Measurements from ENCODE around the gene NPHS2. TPM values are rescaled to one million over a fixed set of nuclear protein-coding genes. Genes with fewer than 3 reads are reported as not detected.

The NPHS2 gene
- total RNA-seq, 2 donors from 2014 or later, result not detected

GRCh38 chr1:179548666-179549367 is 26.9 kb downstream of the NPHS2 start:
- WGBS, 2 experiments (ENCODE audit: insufficient coverage in 1 of 2, insufficient read length in 1 of 2), result 57 to 67% methylated on average over 3 of the region's 3 CpGs

GRCh38 chr1:179547021-179547535 is 28.7 kb downstream of the NPHS2 start:
- 80 to 88% methylated on average over 1 to 2 of the region's 2 CpGs for WGBS, 2 experiments (ENCODE audit: insufficient coverage in 1 of 2, insufficient read length in 1 of 2)

More at GRCh38 chr1:179548666-179549367, 26.9 kb downstream of the NPHS2 start:
- no peak overlapping the region for H3K4me3 ChIP-seq (ENCODE audit: low read length)
- Mint-ChIP-seq H3K36me3 (ENCODE audit: low read depth) (no peaks in the 10 kb centered on the region), H3K4me3 (no peak overlapping the region), H3K9me3 (no peaks in the 10 kb centered on the region), H3K27me3 (ENCODE audit: insufficient read depth) (no peaks in the 10 kb centered on the region), H3K4me1 (no peaks in the 10 kb centered on the region), H3K27ac (no peak overlapping the region)
- no peaks in the 10 kb centered on the region for H3K36me3 ChIP-seq (ENCODE audit: control insufficient read depth, insufficient read depth, low read length)
- H3K27ac ChIP-seq (ENCODE audit: low read depth, low read length), result no peak overlapping the region
- no peaks in the 10 kb centered on the region for H3K4me1 ChIP-seq (ENCODE audit: control insufficient read depth, insufficient read depth, low read length)
- H3K27me3 ChIP-seq (ENCODE audit: control insufficient read depth, insufficient read depth, low read length, poor library complexity, severe bottlenecking), result no peaks in the 10 kb centered on the region
- DNase-seq, result no peak
- no peaks in the 10 kb centered on the region for H3K9me3 ChIP-seq (ENCODE audit: control insufficient read depth, low read length)
- TF ChIP-seq, protein P1, sequence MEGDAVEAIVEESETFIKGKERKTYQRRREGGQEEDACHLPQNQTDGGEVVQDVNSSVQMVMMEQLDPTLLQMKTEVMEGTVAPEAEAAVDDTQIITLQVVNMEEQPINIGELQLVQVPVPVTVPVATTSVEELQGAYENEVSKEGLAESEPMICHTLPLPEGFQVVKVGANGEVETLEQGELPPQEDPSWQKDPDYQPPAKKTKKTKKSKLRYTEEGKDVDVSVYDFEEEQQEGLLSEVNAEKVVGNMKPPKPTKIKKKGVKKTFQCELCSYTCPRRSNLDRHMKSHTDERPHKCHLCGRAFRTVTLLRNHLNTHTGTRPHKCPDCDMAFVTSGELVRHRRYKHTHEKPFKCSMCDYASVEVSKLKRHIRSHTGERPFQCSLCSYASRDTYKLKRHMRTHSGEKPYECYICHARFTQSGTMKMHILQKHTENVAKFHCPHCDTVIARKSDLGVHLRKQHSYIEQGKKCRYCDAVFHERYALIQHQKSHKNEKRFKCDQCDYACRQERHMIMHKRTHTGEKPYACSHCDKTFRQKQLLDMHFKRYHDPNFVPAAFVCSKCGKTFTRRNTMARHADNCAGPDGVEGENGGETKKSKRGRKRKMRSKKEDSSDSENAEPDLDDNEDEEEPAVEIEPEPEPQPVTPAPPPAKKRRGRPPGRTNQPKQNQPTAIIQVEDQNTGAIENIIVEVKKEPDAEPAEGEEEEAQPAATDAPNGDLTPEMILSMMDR (conservative IDR thresholded peaks at IDR 0.05), result no peak
- H3K9ac ChIP-seq (ENCODE audit: extremely low read depth, low read length, poor library complexity, severe bottlenecking), result no peak overlapping the region

DNA sequence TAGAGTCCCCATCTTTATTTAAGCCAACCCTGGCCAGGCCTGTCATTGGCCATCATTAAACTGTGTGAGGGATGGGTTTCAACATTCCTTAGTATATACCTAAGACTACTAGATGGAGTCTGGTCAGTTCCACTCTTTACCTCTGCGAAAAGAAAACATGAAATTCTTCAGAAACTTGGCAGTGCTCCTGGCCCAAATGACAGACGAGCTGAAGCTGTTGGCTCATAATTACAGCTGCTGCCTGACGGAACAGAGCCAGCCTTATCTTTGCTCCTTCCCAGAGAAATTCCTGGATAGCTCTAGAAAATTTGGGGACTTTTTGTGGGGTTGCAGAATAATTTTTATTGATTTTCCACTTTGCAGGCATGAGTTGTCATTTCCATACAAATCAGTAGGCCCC is 30.4 kb downstream of the NPHS2 start:
- H3K4me1 ChIP-seq (ENCODE audit: control insufficient read depth, insufficient read depth, low read length), result no peaks in the 10 kb centered on the region
- TF ChIP-seq, protein P1 (conservative IDR thresholded peaks at IDR 0.05), result no peak
- no peaks in the 10 kb centered on the region for H3K27me3 ChIP-seq (ENCODE audit: control insufficient read depth, insufficient read depth, low read length, poor library complexity, severe bottlenecking)
- H3K27ac ChIP-seq (ENCODE audit: low read depth, low read length), result no peak overlapping the region
- Mint-ChIP-seq H3K36me3 (ENCODE audit: low read depth) (no peaks in the 10 kb centered on the region), H3K4me3 (no peak overlapping the region), H3K9me3 (peaks cover 11% of the 10 kb centered on the region), H3K27ac (no peak overlapping the region), H3K27me3 (ENCODE audit: insufficient read depth) (no peaks in the 10 kb centered on the region), H3K4me1 (peaks cover 2% of the 10 kb centered on the region)
- WGBS, 2 experiments (ENCODE audit: insufficient coverage in 1 of 2, insufficient read length in 1 of 2), result 89 to 92% methylated on average over 2 to 3 of the region's 3 CpGs
- H3K9ac ChIP-seq (ENCODE audit: extremely low read depth, low read length, poor library complexity, severe bottlenecking), result no peak overlapping the region
- H3K4me3 ChIP-seq (ENCODE audit: low read length), result no peak overlapping the region
- no peak for DNase-seq
- peaks cover 8% of the 10 kb centered on the region for H3K9me3 ChIP-seq (ENCODE audit: control insufficient read depth, low read length)
- H3K36me3 ChIP-seq (ENCODE audit: control insufficient read depth, insufficient read depth, low read length), result no peaks in the 10 kb centered on the region

More at GRCh38 chr1:179547021-179547535, 28.7 kb downstream of the NPHS2 start:
- Histone ChIP-seq H3K36me3 (ENCODE audit: control insufficient read depth, insufficient read depth, low read length) (no peaks in the 10 kb centered on the region), H3K27me3 (ENCODE audit: control insufficient read depth, insufficient read depth, low read length, poor library complexity, severe bottlenecking) (no peaks in the 10 kb centered on the region), H3K9me3 (ENCODE audit: control insufficient read depth, low read length) (no peaks in the 10 kb centered on the region), H3K4me3 (ENCODE audit: low read length) (no peak overlapping the region), H3K9ac (ENCODE audit: extremely low read depth, low read length, poor library complexity, severe bottlenecking) (no peak overlapping the region), H3K4me1 (ENCODE audit: control insufficient read depth, insufficient read depth, low read length) (no peaks in the 10 kb centered on the region), H3K27ac (ENCODE audit: low read depth, low read length) (no peak overlapping the region)
- Mint-ChIP-seq H3K4me1 (peaks cover 2% of the 10 kb centered on the region), H3K27me3 (ENCODE audit: insufficient read depth) (no peaks in the 10 kb centered on the region), H3K9me3 (peaks cover 1% of the 10 kb centered on the region), H3K36me3 (ENCODE audit: low read depth) (no peaks in the 10 kb centered on the region), H3K27ac (no peak overlapping the region), H3K4me3 (no peak overlapping the region)
- TF ChIP-seq, protein P1 (conservative IDR thresholded peaks at IDR 0.05), result no peak
- no peak for DNase-seq

Measured in endodermal cell (in vitro differentiated cells).